Measurements from ENCODE around the gene MYBL2.
A peak's percentile ranks its signal among the peaks of the same experiment; 100 is the strongest.

MYBL2 gene

GRCh38 chr20:43752561-43753301 is 85.8 kb downstream of the MYBL2 start:
- DNase-seq = peak; percentile 74 to 82

GRCh38 chr20:43755390-43755789 is 88.5 kb downstream of the MYBL2 start:
- no peak for DNase-seq

- DNase-seq = no peak
Measured at GRCh38 chr20:43755851-43756250, 88.9 kb downstream of the MYBL2 start.

GRCh38 chr20:43757888-43758287 is 91.0 kb downstream of the MYBL2 start:
- peak in 1 of 2 donors; percentile 20 for DNase-seq

- no peak for DNase-seq
Measured at GRCh38 chr20:43761386-43762340, 94.7 kb downstream of the MYBL2 start.

- no peak for DNase-seq
Measured at GRCh38 chr20:43762911-43763310, 96.0 kb downstream of the MYBL2 start.

GRCh38 chr20:43765916-43766315 is 99.0 kb downstream of the MYBL2 start:
- DNase-seq = no peak

Measured in inflammatory macrophage (primary cell).